HepG2 (cell line): Measurements from ENCODE around the gene CC2D1B. TPM values are rescaled to one million over a fixed set of nuclear protein-coding genes. Genes with fewer than 3 reads are reported as not detected.

Source experiments
- HDAC2 ChIP-seq: sonication (generic); formaldehyde crosslinking; IDR thresholded peaks from 2 replicates; pipeline ENCODE4 v1.4.0; 2020; ENCODE audit warnings: missing genetic modification reagents
- KAT7 ChIP-seq: IDR thresholded peaks from 2 replicates; pipeline ENCODE4 v1.6.1; 2018; ENCODE audit warnings: borderline replicate concordance, missing compliant biosample characterization
- NONO ChIP-seq, 2 experiments: fragments of 450-650 bp in 1 of 2; sonication (generic) in 1 of 2; formaldehyde crosslinking in 1 of 2; IDR thresholded peaks in 1 of 2; conservative IDR thresholded peaks in 1 of 2; 2 replicates each; pipeline versions ENCODE4 v1.6.1 to v1.8.0; 2017 to 2022; ENCODE audit warnings: mild to moderate bottlenecking in 1 of 2, missing genetic modification reagents in 1 of 2, moderate library complexity in 1 of 2
- PHF8 ChIP-seq: sonication (generic); formaldehyde crosslinking; IDR thresholded peaks from 2 replicates; pipeline ENCODE4 v1.5.0; 2020; ENCODE audit warnings: missing genetic modification reagents
- RBFOX2 ChIP-seq: fragments of 200-400 bp; formaldehyde crosslinking; IDR thresholded peaks from 2 replicates; pipeline ENCODE4 v1.6.1; 2017; ENCODE audit warnings: low read depth, mild to moderate bottlenecking, low read length
- SOX13 ChIP-seq, 3 experiments: fragments of 450-650 bp in 1 of 3; sonication (generic) in 1 of 3; formaldehyde crosslinking in 1 of 3; IDR thresholded peaks in 2 of 3; conservative IDR thresholded peaks in 1 of 3; 2 replicates each; pipeline versions ENCODE4 v1.5.0 to v1.6.1; 2016 to 2020; ENCODE audit warnings: antibody characterized with exemption in 1 of 3, mild to moderate bottlenecking in 1 of 3, missing compliant biosample characterization in 1 of 3, missing genetic modification reagents in 1 of 3, moderate library complexity in 1 of 3
- TAF1 ChIP-seq: sonication (generic); formaldehyde crosslinking; IDR thresholded peaks from 2 replicates; pipeline ENCODE4 v1.4.0; 2020; ENCODE audit warnings: missing genetic modification reagents
- YY1 ChIP-seq: IDR thresholded peaks from 2 replicates; pipeline ENCODE4 v1.6.1; 2011; ENCODE audit warnings: low read length, low read depth, moderate library complexity, mild to moderate bottlenecking; ENCODE audit not compliant: insufficient read depth, insufficient replicate concordance
- ZBTB38 ChIP-seq: sonication (generic); formaldehyde crosslinking; IDR thresholded peaks from 2 replicates; pipeline ENCODE4 v1.5.1; 2020; ENCODE audit warnings: mild to moderate bottlenecking, missing genetic modification reagents
- ZFYVE20 ChIP-seq: sonication (generic); formaldehyde crosslinking; IDR thresholded peaks from 2 replicates; pipeline ENCODE4 v1.8.0; 2023; ENCODE audit warnings: low read depth, mild to moderate bottlenecking, moderate library complexity, missing genetic modification reagents, borderline replicate concordance
- ZNF136 ChIP-seq: sonication (generic); formaldehyde crosslinking; IDR thresholded peaks from 2 replicates; pipeline ENCODE4 v1.8.1; 2022; ENCODE audit warnings: low read depth, mild to moderate bottlenecking, moderate library complexity, missing genetic modification reagents
- ZNF563 ChIP-seq: sonication (generic); formaldehyde crosslinking; IDR thresholded peaks from 2 replicates; pipeline ENCODE4 v1.8.0; 2022; ENCODE audit warnings: mild to moderate bottlenecking, moderate library complexity, missing genetic modification reagents
- ZNF619 ChIP-seq: sonication (generic); formaldehyde crosslinking; IDR thresholded peaks from 2 replicates; pipeline ENCODE4 v1.4.0; 2020; ENCODE audit warnings: mild to moderate bottlenecking, missing genetic modification reagents
- ZNF781 ChIP-seq: sonication (generic); formaldehyde crosslinking; IDR thresholded peaks from 2 replicates; pipeline ENCODE4 v1.5.1; 2020; ENCODE audit warnings: borderline replicate concordance, mild to moderate bottlenecking, missing genetic modification reagents; ENCODE audit errors: not compliant biosample characterization
- polyA plus RNA-seq, 8 experiments: library from polyadenylated mRNA; depleted of rRNA in 3 of 8; stranded (reverse) in 7 of 8; unstranded in 1 of 8; fragments of >200 nt; fragmentation: Illumina TruSeq in 4 of 8; extraction: Trizol in 4 of 8; gene quantifications; 2 replicates each; pipeline versions ENCODE4 v1.2.1 to v1.2.3, GENCODE V29; 2011 to 2016; ENCODE audit warnings: low read depth in 4 of 8, missing spikeins in 1 of 8, mixed read lengths in 1 of 8; ENCODE audit not compliant: insufficient read depth in 1 of 8
- total RNA-seq, 5 experiments: library from RNA; depleted of rRNA; stranded (reverse); fragments of >200 nt; fragmentation: Illumina TruSeq; extraction: Trizol; gene quantifications; 2 replicates each; pipeline ENCODE4 v1.2.3, GENCODE V29; 2016; ENCODE audit warnings: low read depth in 1 of 5
- TF ChIP-seq, protein P1 (sequence below): sonication (generic); formaldehyde crosslinking; IDR thresholded peaks from 2 replicates; pipeline ENCODE4 v1.9.0; 2022; ENCODE audit warnings: missing genetic modification reagents, mild to moderate bottlenecking, borderline replicate concordance
- TF ChIP-seq, protein P2 (sequence below): sonication (generic); formaldehyde crosslinking; IDR thresholded peaks from 2 replicates; pipeline ENCODE4 v1.4.0; 2020; ENCODE audit warnings: missing genetic modification reagents
- TF ChIP-seq, protein P3 (sequence below): sonication (generic); formaldehyde crosslinking; IDR thresholded peaks from 2 replicates; pipeline ENCODE4 v1.5.1; 2020; ENCODE audit warnings: mild to moderate bottlenecking, missing genetic modification reagents
- TF ChIP-seq, protein P4 (sequence below): sonication (generic); formaldehyde crosslinking; IDR thresholded peaks from 2 replicates; pipeline ENCODE4 v1.4.0; 2020; ENCODE audit warnings: missing genetic modification reagents

Gene CC2D1B
- total and polyA plus RNA-seq, 2 of the 13 experiments (the other 11 are each of a cell fraction or from before 2014, with no cell fraction given), result 7.2 to 19.2 TPM

DNA sequence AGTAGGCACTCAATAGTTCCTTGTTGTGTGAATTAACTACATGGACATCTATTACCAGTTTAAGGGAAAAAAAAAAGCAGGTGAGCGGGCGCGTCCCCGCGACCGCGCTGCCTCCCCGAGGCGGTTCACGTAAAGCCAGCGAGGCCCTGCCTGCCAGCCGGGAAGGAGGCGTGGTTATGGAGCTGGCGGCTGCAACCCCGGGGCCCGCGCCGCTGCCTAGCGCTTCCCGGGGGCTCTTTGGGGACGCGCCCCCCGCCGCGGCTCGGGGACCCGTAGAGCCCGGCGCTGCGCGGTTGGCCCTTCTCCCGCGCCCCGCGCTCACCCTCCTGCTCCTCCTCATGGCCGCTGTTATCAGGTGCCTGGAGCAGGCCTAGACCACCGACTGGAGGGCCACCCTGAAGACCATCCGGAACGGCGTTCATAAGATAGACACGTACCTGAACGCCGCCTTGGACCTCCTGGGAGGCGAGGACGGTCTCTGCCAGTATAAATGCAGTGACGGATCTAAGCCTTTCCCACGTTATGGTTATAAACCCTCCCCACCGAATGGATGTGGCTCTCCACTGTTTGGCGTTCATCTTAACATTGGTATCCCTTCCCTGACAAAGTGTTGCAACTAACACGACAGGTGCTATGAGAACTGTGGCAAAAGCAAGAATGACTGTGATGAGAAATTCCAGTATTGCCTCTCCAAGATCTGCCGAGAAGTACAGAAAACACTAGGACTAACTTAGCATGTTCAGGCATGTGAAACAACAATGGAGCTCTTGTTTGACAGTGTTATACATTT is 2.6 kb upstream of the CC2D1B start (continued):
- TF ChIP-seq, protein P1, sequence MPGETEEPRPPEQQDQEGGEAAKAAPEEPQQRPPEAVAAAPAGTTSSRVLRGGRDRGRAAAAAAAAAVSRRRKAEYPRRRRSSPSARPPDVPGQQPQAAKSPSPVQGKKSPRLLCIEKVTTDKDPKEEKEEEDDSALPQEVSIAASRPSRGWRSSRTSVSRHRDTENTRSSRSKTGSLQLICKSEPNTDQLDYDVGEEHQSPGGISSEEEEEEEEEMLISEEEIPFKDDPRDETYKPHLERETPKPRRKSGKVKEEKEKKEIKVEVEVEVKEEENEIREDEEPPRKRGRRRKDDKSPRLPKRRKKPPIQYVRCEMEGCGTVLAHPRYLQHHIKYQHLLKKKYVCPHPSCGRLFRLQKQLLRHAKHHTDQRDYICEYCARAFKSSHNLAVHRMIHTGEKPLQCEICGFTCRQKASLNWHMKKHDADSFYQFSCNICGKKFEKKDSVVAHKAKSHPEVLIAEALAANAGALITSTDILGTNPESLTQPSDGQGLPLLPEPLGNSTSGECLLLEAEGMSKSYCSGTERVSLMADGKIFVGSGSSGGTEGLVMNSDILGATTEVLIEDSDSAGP (CRISPR knock-in tag), result peak; percentile 84; the same call in 1 of the 2 replicates
- TF ChIP-seq ZFYVE20 (CRISPR knock-in tag) (no peak), NONO (IDR thresholded peaks at IDR 0.05) (no peak), NONO (CRISPR knock-in tag; conservative IDR thresholded peaks at IDR 0.05) (peak; percentile 50; the same call in 1 of the 2 replicates), ZBTB38 (CRISPR knock-in tag) (peak; percentile 55; the same call in 1 of the 2 replicates), ZNF781 (CRISPR knock-in tag) (peak; percentile 44), PHF8 (peak; percentile 79), TAF1 (CRISPR knock-in tag) (peak; percentile 52; the same call in 1 of the 2 replicates), RBFOX2 (peak; percentile 81), HDAC2 (CRISPR knock-in tag) (0 out of 2 replicates have a peak, but pooled peaks have one; percentile 12), KAT7 (CRISPR knock-in tag) (0 out of 2 replicates have a peak, but pooled peaks have one; percentile 23), YY1 (peak; percentile 43), ZNF136 (CRISPR knock-in tag) (no peak), ZNF619 (CRISPR knock-in tag) (0 out of 2 replicates have a peak, but pooled peaks have one; percentile 64), SOX13 (IDR thresholded peaks at IDR 0.05) (no peak), SOX13 (CRISPR knock-in tag; conservative IDR thresholded peaks at IDR 0.05 in 1 of 2, IDR thresholded peaks at IDR 0.05 in 1 of 2) (no peak), ZNF563 (CRISPR knock-in tag) (0 out of 2 replicates have a peak, but pooled peaks have one; percentile 32)
- TF ChIP-seq, protein P2, sequence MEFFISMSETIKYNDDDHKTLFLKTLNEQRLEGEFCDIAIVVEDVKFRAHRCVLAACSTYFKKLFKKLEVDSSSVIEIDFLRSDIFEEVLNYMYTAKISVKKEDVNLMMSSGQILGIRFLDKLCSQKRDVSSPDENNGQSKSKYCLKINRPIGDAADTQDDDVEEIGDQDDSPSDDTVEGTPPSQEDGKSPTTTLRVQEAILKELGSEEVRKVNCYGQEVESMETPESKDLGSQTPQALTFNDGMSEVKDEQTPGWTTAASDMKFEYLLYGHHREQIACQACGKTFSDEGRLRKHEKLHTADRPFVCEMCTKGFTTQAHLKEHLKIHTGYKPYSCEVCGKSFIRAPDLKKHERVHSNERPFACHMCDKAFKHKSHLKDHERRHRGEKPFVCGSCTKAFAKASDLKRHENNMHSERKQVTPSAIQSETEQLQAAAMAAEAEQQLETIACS (CRISPR knock-in tag), result peak; percentile 87
- TF ChIP-seq, protein P3, sequence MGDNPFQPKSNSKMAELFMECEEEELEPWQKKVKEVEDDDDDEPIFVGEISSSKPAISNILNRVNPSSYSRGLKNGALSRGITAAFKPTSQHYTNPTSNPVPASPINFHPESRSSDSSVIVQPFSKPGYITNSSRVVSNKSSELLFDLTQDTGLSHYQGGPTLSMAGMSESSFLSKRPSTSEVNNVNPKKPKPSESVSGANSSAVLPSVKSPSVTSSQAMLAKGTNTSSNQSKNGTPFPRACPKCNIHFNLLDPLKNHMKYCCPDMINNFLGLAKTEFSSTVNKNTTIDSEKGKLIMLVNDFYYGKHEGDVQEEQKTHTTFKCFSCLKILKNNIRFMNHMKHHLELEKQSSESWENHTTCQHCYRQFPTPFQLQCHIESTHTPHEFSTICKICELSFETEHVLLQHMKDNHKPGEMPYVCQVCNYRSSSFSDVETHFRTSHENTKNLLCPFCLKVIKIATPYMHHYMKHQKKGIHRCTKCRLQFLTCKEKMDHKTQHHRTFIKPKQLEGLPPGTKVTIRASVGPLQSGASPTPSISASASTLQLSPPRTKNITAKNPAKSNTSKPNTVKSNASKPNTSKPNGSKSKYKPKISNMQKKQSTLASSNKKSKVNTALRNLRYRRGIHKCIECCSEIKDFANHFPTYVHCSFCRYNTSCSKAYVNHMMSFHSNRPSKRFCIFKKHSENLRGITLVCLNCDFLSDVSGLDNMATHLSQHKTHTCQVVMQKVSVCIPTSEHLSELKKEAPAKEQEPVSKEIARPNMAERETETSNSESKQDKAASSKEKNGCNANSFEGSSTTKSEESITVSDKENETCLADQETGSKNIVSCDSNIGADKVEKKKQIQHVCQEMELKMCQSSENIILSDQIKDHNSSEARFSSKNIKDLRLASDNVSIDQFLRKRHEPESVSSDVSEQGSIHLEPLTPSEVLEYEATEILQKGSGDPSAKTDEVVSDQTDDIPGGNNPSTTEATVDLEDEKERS (CRISPR knock-in tag), result 0 out of 2 replicates have a peak, but pooled peaks have one; percentile 56
- TF ChIP-seq, protein P4, sequence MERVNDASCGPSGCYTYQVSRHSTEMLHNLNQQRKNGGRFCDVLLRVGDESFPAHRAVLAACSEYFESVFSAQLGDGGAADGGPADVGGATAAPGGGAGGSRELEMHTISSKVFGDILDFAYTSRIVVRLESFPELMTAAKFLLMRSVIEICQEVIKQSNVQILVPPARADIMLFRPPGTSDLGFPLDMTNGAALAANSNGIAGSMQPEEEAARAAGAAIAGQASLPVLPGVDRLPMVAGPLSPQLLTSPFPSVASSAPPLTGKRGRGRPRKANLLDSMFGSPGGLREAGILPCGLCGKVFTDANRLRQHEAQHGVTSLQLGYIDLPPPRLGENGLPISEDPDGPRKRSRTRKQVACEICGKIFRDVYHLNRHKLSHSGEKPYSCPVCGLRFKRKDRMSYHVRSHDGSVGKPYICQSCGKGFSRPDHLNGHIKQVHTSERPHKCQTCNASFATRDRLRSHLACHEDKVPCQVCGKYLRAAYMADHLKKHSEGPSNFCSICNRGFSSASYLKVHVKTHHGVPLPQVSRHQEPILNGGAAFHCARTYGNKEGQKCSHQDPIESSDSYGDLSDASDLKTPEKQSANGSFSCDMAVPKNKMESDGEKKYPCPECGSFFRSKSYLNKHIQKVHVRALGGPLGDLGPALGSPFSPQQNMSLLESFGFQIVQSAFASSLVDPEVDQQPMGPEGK (CRISPR knock-in tag), result peak; percentile 70; the same call in 1 of the 2 replicates
